Activated T-helper 1 cell treated with Interleukin-2 at 50 U/mL for 16 hours (primary cell): ENCODE measurements around the gene CIB4.

Source experiments
- DNase-seq: peaks from one replicate; pipeline ENCODE4 v3.0.0-alpha.2; 2020; ENCODE audit warnings: low read depth

CIB4 gene

GRCh38 chr2:26642429-26642828 lies 1.3 kb upstream of the CIB4 start:
- DNase-seq = no peak

- no peak for DNase-seq
Measured at GRCh38 chr2:26640331-26640745, 828 bp downstream of the CIB4 start.

GRCh38 chr2:26639685-26640243 lies 1.4 kb downstream of the CIB4 start:
- no peak for DNase-seq

- DNase-seq = no peak
Measured at GRCh38 chr2:26637811-26638310, 3.3 kb downstream of the CIB4 start.

- DNase-seq = no peak
Measured at GRCh38 chr2:26636935-26637334, 4.2 kb downstream of the CIB4 start.

GRCh38 chr2:26635401-26635800 lies 5.8 kb downstream of the CIB4 start:
- DNase-seq = no peak

GRCh38 chr2:26634636-26635230 lies 6.4 kb downstream of the CIB4 start:
- no peak for DNase-seq

GRCh38 chr2:26633993-26634595 lies 7.1 kb downstream of the CIB4 start:
- DNase-seq = no peak

- DNase-seq = no peak
Measured at GRCh38 chr2:26633351-26633945, 7.7 kb downstream of the CIB4 start.

GRCh38 chr2:26632624-26633185 lies 8.5 kb downstream of the CIB4 start:
- DNase-seq = no peak

- DNase-seq = no peak
Measured at GRCh38 chr2:26631401-26632170, 9.6 kb downstream of the CIB4 start.

GRCh38 chr2:26630669-26631360 lies 10.4 kb downstream of the CIB4 start:
- DNase-seq = no peak

- no peak for DNase-seq
Measured at GRCh38 chr2:26630235-26630634, 10.9 kb downstream of the CIB4 start.

GRCh38 chr2:26629751-26630150 lies 11.4 kb downstream of the CIB4 start:
- DNase-seq = no peak

GRCh38 chr2:26629346-26629630 lies 11.9 kb downstream of the CIB4 start:
- DNase-seq = no peak

GRCh38 chr2:26628561-26629345 lies 12.4 kb downstream of the CIB4 start:
- no peak for DNase-seq

- DNase-seq = no peak
Measured at GRCh38 chr2:26627350-26628105, 13.6 kb downstream of the CIB4 start.

GRCh38 chr2:26626606-26627005 lies 14.6 kb downstream of the CIB4 start:
- DNase-seq = no peak

- no peak for DNase-seq
Measured at GRCh38 chr2:26623541-26624495, 17.3 kb downstream of the CIB4 start.
